NK-92 treated with Interleukin-12 subunit alpha and Interleukin-12 subunit beta, amount 100 ng/mL, for 24 hours (cell line): Measurements from ENCODE around the gene SH2D1B.
"Not testable (repeated sequence)": the region's sequence is repeated elsewhere in the genome, so short reads cannot be mapped to it uniquely, and the experiment has no call there.

ENCODE experiments used
- DNase-seq: peaks from one replicate; lab custom pipeline; 2025; lab: John Stamatoyannopoulos, UW

Gene SH2D1B

GRCh38 chr1:162412002-162412401 lies at the start of gene SH2D1B:
Gene SH2D1B (minus strand): TSS chr1:162412136. CDS start chr1:162412016, 120 bp downstream.
- peak; percentile 76 for DNase-seq

GRCh38 chr1:162458236-162458635 lies 46.3 kb upstream of the SH2D1B start:
- no peak for DNase-seq

- DNase-seq = no peak
Measured at GRCh38 chr1:162456323-162456722, 44.4 kb upstream of the SH2D1B start.

DNA sequence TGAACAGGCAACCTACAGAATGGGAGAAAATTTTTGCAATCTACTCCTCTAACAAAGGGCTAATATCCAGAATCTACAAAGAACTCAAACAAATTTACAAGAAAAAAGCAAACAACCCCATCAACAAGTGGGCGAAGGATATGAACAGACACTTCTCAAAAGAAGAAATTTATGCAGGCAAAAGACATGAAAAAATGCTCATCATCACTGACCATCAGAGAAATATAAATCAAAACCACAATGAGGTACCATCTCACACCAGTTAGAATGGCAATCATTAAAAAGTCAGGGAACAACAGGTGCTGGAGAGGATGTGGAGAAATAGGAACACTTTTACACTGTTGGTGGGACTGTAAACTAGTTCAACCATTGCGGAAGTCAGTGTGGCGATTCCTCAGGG lies 42.4 kb upstream of the SH2D1B start:
- DNase-seq = not testable (repeated sequence)

DNA sequence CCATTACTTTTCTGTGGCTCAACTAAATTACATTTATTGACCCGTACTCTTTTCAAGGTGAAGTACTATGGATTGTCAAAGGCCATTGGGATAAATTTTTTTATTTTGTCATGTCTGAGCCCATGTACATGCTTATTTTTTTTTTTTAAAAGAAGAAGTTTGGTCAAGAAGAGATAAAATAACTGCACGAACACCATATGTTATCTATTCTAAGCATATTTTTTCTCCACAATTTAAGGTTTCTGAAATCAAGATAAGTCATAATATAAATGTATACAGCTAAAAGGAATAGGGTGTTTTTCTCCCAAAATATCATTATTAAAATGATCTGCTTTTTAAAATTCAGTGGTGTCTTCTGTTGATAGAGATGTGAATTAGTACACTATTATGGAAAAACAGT lies 35.0 kb upstream of the SH2D1B start:
- DNase-seq = no peak

- no peak for DNase-seq
Measured at GRCh38 chr1:162444903-162445302, 33.0 kb upstream of the SH2D1B start.

- not testable (repeated sequence) for DNase-seq
Measured at GRCh38 chr1:162432977-162433713, 21.2 kb upstream of the SH2D1B start.

GRCh38 chr1:162430583-162430982 lies 18.6 kb upstream of the SH2D1B start:
- DNase-seq = no peak

DNA sequence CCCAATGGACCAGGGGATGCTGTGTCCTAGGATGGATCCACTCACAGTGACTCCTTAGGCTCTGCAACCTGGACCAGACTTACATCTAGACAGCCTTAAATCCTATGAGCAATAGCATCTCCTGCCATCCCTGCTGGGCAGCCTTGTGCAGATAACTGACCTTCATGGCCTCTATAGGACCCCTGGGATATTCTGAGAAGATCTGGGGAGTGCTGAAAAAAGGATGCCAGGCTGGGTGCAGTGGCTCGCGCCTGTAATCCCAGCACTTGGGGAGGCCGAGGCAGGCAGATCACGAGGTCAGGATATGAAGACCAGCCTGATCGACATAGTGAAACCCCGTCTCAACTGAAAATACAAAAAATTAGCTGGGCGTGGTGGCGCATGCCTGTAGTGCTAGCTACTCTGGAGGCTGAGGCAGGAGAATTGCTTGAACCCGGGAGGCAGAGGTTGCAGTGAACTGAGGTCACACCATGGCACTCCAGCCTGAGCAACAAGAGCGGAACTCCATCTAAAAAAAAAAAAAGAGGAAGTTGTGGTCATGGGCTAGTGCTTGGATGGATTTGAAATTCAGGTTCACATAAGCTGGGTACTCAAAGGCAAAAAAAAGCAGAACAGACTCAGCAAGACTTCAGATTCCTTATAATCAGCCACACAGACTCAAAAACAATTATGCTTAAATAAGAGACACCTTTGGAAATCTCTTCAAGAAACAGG lies 10.9 kb upstream of the SH2D1B start:
- no peak for DNase-seq

- no peak for DNase-seq
Measured at GRCh38 chr1:162421258-162422164, 9.6 kb upstream of the SH2D1B start.

DNA sequence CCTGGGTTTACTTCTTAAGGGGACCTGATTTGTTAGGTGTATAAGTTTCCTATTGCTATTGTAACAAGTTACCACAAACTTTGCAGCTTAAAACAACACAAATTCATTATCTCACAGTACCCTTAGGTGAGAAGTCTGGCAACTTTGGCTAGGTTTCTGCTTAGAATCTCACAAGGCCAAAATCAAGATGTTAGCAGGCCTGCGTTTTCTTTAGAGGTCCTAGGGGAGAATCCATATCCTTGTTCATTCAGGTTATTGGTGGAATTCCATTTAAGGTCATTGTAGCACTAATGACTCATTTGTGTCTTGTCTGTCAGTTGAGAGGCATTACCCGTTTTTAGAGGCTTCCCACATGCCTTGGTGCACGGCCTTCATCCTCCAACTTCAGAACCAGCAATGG lies 8.2 kb upstream of the SH2D1B start:
- DNase-seq = no peak

DNA sequence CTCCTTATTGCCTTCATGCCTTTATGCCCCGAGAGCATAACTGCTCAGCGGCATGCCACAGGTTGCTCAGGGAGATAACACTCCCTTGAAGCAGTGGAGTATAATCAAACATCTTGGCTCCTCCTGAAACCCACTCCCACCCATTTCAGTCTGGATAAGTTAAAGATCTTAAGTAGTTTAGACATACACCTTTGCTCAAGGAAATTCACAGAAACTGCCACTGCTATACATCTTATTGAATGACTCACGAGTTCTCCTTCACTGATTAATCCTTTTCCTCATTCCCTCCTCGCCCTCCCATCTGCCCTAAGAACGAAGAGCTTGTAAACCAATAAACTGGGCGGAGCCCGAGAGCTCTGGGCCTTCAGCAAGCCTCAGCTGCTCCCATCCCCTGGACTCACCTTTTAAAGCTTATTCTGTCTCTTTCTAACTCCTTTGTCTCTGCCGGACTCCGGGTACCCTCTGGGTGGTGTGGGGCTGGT lies 7.6 kb upstream of the SH2D1B start:
- DNase-seq = not testable (repeated sequence)

DNA sequence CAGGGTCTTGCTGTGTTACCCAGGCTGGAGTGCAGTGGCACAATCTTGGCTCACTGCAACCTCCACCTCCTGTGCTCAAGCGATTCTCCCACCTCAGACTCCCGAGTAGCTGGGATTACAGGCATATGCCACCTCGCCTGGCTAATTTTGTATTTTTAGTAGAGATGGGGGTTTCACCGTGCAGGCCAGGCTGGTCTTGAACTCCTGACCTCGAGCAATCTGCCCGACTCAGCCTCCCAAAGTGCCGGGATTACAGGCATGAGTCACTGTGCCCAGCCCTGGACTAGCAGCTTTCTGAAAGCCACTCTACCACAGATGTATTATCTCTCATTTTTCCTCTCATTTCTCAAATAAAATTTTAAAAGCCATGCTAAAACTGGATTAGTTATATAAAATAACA lies 6.6 kb upstream of the SH2D1B start:
- not testable (repeated sequence) for DNase-seq

GRCh38 chr1:162417650-162418049 lies 5.7 kb upstream of the SH2D1B start:
- no peak for DNase-seq

DNA sequence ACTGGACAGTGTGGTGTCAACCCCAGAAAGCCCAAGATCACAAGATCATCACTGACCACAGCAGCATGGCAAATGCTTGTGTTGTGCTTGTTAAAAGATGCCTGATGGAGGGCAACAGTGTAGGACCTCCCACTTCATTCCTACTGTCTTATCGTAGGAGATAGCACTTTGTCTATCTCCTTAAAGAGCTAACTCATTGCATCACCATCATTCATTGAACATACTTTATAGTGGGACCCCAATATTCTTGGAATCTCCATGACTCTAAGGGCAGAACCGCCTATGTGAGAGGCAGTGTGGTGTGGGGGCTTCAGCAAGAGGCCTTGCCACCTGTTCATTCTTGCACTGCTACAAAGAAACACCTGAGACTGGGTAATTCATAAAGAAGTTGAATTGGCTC lies 5.0 kb upstream of the SH2D1B start:
- DNase-seq = no peak

GRCh38 chr1:162416215-162416614 lies 4.3 kb upstream of the SH2D1B start:
- DNase-seq = no peak

DNA sequence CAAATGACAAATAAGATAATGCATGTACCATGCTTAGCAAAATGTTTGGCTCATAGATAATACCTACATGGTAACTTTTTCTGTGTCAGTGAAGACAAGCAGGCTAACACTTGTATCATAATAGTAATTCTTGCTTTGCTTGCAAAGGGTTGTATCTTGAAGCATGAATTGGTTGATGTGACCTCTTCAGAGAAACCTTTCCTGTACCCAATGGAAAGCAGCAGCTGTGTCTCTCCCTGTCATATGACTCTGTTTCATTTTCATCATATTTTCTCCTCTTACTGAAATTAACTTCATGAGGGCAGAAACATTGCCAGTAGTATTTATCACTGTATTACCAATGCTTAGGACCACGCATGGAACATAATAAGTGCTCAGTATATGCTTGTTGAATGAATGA lies 4.4 kb downstream of the SH2D1B start:
- no peak for DNase-seq

DNA sequence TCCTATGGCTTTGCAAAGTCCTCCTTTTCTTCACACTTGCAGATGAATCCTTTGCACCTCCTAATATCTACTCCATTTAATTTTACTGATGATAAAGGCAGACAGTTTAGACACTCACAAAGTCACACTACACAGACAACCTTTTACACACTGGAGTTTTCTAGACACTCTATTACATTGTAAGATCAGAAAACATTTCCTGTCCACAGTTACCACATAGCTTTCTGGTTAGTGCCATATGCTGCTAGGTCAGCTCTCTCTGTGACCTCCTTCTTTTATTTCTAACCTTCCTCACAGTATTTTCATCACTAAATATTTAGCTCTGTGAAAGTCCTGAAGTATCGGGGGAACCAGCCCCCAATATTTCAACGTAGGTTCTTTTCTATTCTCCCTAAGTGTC lies 5.1 kb downstream of the SH2D1B start:
- no peak for DNase-seq

GRCh38 chr1:162405800-162406199 lies 6.1 kb downstream of the SH2D1B start:
- DNase-seq = no peak

GRCh38 chr1:162404550-162405160 lies 7.3 kb downstream of the SH2D1B start:
- DNase-seq = no peak

DNA sequence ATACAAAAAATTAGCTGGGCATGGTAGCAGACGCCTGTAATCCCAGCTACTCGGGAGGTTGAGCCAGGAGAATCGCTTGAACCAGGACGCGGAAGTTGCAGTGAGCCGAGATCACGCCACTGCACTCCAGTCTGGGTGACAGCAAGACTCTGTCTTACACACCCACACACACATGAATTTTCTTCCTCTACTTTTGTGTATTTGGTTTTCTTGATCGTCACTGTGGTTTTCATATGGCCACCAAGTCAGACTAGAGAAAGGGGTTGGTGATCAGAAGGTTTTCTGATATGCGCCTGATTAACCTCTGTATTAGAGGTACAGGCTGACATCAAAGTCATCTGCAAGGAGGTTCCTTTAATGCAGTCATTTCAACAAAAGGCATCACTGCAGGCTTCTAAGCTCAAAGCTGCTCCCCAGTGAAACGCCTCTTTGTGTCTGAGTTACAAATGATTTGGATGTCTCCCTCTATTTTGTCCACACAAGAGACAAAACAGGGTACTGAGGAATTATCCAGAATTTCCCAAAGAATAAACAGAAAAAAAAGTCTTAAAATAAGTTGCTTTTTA lies 11.1 kb downstream of the SH2D1B start:
- DNase-seq = no peak
